ENCODE measurements around the gene TMEM125. TPM values are rescaled to one million over a fixed set of nuclear protein-coding genes. Genes with fewer than 3 reads are reported as not detected.

TMEM125 gene
- total RNA-seq, 1 experiment from 2014 or later, result not detected

DNA sequence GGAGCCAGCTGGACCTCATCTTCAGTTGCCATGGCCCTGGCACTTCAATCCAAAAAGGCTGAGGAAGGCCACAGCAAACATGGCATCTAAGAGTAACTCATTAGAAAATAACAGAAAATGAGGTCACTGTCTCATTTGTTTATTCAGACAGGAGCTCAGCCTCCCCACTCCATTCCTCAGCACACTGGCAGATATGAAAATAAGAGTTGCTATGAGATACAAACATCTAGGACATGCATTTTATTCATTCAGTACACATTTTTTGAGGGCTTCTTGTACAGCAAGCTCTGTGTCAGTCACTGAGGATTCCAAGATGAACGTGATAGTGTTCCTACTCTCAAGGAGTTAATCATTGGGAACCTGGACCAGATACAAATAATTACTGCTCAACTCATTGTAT lies 32.7 kb upstream of the TMEM125 start:
- Histone ChIP-seq H3K27ac (no peak overlapping the region), H3K36me3 (no peaks in the 10 kb centered on the region), H3K4me1 (no peaks in the 10 kb centered on the region), H3K27me3 (peaks cover 12% of the 10 kb centered on the region), H3K4me3 (no peak overlapping the region), H3K9me3 (replicated peaks) (no peaks in the 10 kb centered on the region)
- DNase-seq, result no peak

- Histone ChIP-seq H3K4me3 (no peak overlapping the region), H3K9me3 (replicated peaks) (no peaks in the 10 kb centered on the region), H3K4me1 (no peaks in the 10 kb centered on the region), H3K27me3 (peaks cover 12% of the 10 kb centered on the region), H3K27ac (no peak overlapping the region), H3K36me3 (no peaks in the 10 kb centered on the region)
- DNase-seq, result peak; percentile 39 to 67
These were observed 31.7 kb upstream of the TMEM125 start for GRCh38 chr1:43238085-43238484.

- no peaks in the 10 kb centered on the region for H3K36me3 ChIP-seq
- H3K4me3 ChIP-seq, result no peak overlapping the region
- peaks cover 12% of the 10 kb centered on the region for H3K27me3 ChIP-seq
- no peak overlapping the region for H3K27ac ChIP-seq
- no peaks in the 10 kb centered on the region for H3K4me1 ChIP-seq
- no peaks in the 10 kb centered on the region for H3K9me3 ChIP-seq (replicated peaks)
- no peak for DNase-seq
These were observed 30.8 kb upstream of the TMEM125 start for GRCh38 chr1:43238991-43239469.

DNA sequence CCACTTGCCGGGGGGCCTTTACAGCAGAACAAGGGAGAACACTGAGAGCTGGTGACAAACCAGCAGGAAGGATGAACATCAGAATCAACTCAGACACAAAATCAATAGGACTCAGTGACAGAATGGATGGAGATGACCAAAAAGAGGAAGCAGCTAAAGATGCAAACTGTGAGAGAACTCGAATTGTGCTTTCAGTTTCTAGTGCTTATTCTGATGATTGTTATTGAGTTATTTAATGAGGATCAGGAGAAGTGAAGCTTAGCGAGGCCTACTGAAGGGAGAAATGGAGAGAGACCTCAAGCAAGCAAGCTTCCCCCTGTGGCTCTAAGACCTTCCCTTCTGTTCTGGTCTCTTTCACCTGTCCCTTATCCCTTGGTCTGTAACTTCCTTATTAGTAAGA lies 30.3 kb upstream of the TMEM125 start:
- Histone ChIP-seq H3K36me3 (no peaks in the 10 kb centered on the region), H3K4me1 (no peaks in the 10 kb centered on the region), H3K27ac (no peak overlapping the region), H3K9me3 (replicated peaks) (no peaks in the 10 kb centered on the region), H3K27me3 (peaks cover 12% of the 10 kb centered on the region), H3K4me3 (no peak overlapping the region)
- no peak for DNase-seq

DNA sequence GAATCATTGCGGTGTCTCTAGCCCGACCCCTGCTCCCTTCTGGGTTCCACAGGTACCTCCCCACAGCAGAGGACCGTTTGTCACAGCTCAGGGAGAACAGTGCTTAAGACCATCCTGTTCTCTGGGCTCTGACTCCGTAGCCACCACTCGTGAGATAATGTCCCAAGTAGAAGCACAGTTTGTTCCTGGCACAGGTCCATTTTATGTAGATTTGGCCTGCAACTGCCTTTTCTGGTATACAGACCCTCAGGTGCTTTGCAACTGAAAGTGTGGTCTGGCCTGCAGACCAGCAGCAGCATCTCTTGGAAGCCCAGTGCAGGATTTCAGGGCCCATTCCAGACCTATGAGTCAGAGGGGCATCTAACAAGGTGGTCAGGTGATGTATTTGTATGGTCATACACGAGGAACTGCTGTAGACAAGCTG lies 28.4 kb upstream of the TMEM125 start:
- no peak overlapping the region for H3K4me3 ChIP-seq
- H3K36me3 ChIP-seq, result no peaks in the 10 kb centered on the region
- H3K27ac ChIP-seq, result no peak overlapping the region
- H3K27me3 ChIP-seq, result no peaks in the 10 kb centered on the region
- H3K4me1 ChIP-seq, result no peaks in the 10 kb centered on the region
- 0 out of 2 replicates have a peak, but pooled peaks cover 2% of the 10 kb centered on the region for H3K9me3 ChIP-seq (replicated peaks)
- no peak for DNase-seq

DNA sequence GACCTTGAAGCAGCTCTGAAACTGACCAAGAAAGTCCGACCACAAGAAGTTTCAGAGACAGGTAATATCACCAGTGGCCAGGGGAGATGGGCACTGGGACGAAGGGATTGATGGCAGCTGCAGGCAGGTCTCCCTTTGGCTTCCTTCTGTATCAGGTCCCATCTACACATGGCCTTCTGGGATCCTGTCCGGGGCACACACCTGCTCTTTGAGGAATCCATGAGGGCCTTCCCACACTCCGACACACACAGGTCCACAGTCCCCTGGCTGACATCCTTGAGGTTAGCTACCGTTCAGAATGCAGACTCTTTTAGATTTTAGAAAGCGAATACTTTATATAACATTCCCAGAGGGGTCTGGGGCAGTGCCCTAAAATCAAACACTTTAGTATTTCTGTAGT lies 26.5 kb upstream of the TMEM125 start:
- Histone ChIP-seq H3K27ac (no peak overlapping the region), H3K27me3 (no peaks in the 10 kb centered on the region), H3K4me1 (no peaks in the 10 kb centered on the region), H3K36me3 (no peaks in the 10 kb centered on the region), H3K9me3 (replicated peaks) (peaks cover 2% of the 10 kb centered on the region; the same call in 1 of the 2 replicates), H3K4me3 (no peak overlapping the region)
- DNase-seq, result no peak

DNA sequence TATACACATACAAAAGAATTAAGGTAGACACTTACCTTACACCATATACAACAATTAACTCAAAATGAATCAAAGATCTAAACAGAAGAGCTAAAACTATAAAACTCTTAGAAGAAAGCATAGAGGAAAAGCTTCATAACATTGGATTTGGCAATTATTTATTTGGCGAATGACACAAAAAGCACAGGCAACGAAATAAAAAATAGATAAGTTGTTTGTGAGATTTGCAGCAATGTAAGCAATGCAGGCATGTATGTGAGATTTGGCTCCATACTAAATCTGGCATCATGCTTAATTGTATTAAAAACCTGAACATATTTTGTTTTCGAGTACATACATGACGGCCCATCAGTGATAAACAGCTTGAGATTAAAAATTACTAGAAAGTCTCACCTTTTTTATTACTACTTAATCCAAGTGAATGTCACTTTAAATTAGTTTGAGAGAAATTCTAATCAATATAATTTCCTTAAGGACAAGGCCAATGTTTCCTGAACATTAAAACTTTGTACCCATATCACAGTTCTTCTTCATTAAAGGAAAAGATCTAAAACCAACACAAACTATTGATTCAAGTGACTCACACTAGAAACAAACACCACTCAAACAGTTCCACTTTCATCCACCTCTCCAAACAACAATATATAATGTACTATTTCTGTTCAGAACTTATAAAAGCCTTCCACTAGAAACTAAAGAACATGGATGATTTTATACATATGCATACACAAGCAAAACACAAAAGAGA lies 23.1 kb upstream of the TMEM125 start:
- Histone ChIP-seq H3K4me1 (no peaks in the 10 kb centered on the region), H3K27ac (no peak overlapping the region), H3K9me3 (replicated peaks) (peaks cover 2% of the 10 kb centered on the region; the same call in 1 of the 2 replicates), H3K27me3 (no peaks in the 10 kb centered on the region), H3K4me3 (no peak overlapping the region), H3K36me3 (no peaks in the 10 kb centered on the region)
- DNase-seq, result no peak

DNA sequence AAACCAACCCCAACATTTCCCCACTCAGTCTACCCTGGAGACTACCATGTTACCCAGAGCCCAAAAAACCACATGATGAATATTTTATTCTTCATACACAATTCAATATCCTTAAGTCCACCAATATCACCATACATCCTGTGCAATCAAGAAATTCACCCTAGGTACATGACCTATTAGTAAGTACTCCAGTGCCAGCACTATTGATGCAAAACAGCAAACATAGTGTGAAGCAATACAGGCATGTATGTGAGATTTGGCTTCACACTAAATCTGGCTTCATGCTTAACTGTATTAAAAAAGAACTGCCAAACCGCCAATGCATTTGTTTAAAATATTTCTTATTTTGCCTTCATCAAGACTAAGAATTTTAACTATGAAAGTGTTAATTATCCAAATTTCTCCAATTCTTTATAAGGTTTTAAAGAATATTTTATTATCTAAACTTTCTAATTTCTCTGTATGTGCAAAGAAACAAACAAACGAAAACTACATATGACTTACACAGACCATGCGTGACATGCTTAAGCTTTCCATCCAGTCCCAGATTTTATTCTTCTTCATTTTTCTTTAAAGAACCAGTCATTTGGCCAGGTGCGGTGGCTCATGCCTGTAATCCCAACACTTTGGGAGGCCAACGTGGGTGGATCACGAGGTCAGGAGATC lies 22.4 kb upstream of the TMEM125 start:
- peaks cover 2% of the 10 kb centered on the region; the same call in 1 of the 2 replicates for H3K9me3 ChIP-seq (replicated peaks)
- DNase-seq, result no peak
- H3K4me3 ChIP-seq, result no peak overlapping the region
- H3K27me3 ChIP-seq, result no peaks in the 10 kb centered on the region
- no peak overlapping the region for H3K27ac ChIP-seq
- no peaks in the 10 kb centered on the region for H3K36me3 ChIP-seq
- H3K4me1 ChIP-seq, result no peaks in the 10 kb centered on the region

DNA sequence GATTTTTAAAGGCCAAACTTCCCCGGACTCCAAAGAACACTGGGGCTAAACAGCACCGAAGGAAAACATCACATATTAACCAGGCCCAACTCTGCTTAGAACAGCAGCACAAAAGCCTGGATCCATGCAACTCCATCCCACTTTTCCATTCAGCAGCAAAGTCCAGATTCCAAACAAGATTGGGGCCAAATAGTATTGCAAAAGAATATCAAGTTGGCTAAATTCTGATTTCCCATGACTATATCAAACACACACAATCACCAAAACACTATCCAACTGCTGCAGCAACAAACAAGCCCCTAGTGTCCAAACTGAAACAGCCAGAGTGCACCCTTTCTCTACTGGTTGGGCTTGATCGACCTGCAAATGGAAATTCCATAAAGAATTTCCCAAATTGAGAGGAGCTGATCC lies 19.4 kb upstream of the TMEM125 start:
- DNase-seq, result no peak
- peaks cover 2% of the 10 kb centered on the region; the same call in 1 of the 2 replicates for H3K9me3 ChIP-seq (replicated peaks)
- no peaks in the 10 kb centered on the region for H3K27me3 ChIP-seq
- H3K4me1 ChIP-seq, result no peaks in the 10 kb centered on the region
- H3K4me3 ChIP-seq, result no peak overlapping the region
- no peaks in the 10 kb centered on the region for H3K36me3 ChIP-seq
- no peak overlapping the region for H3K27ac ChIP-seq

- Histone ChIP-seq H3K36me3 (no peaks in the 10 kb centered on the region), H3K4me1 (no peaks in the 10 kb centered on the region), H3K9me3 (replicated peaks) (no peaks in the 10 kb centered on the region; the same call in 1 of the 2 replicates), H3K4me3 (no peak overlapping the region), H3K27ac (no peak overlapping the region), H3K27me3 (0 out of 2 replicates have a peak, but pooled peaks cover 3% of the 10 kb centered on the region)
- DNase-seq, result no peak
These were observed 18.8 kb upstream of the TMEM125 start for GRCh38 chr1:43251024-43251423.

- H3K27me3 ChIP-seq, result 0 out of 2 replicates have a peak, but pooled peaks cover 3% of the 10 kb centered on the region
These were observed 17.6 kb upstream of the TMEM125 start for GRCh38 chr1:43252225-43252624.

GRCh38 chr1:43253173-43253572 lies 16.6 kb upstream of the TMEM125 start:
- Histone ChIP-seq H3K27me3 (0 out of 2 replicates have a peak, but pooled peaks cover 3% of the 10 kb centered on the region), H3K9me3 (replicated peaks) (no peaks in the 10 kb centered on the region), H3K27ac (no peak overlapping the region), H3K4me3 (no peak overlapping the region), H3K36me3 (no peaks in the 10 kb centered on the region), H3K4me1 (no peaks in the 10 kb centered on the region)
- no peak for DNase-seq

More at GRCh38 chr1:43252225-43252624, 17.6 kb upstream of the TMEM125 start:
- Histone ChIP-seq H3K9me3 (replicated peaks) (no peaks in the 10 kb centered on the region; the same call in 1 of the 2 replicates), H3K4me3 (no peak overlapping the region), H3K27ac (no peak overlapping the region), H3K4me1 (no peaks in the 10 kb centered on the region), H3K36me3 (no peaks in the 10 kb centered on the region)
- no peak for DNase-seq

DNA sequence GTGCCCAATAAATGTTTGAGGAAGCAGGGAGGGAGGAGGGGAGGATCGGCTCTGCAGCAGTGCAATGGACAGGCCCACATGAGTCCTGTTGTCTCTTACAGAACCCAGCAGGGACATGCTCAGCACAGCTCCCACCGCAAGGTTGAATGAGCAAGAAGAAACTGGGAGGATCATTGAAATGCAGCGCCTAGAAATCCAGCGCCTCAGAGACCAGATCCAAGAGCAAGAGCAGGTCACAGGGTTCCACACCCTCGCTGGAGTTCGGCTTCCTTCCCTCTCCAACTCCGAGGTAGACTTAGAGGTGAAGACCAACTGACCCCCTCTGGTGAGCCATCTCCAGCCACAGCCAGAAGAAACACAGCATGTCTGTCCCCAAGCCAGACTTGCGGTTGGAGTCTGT lies 15.9 kb upstream of the TMEM125 start:
- H3K4me3 ChIP-seq, result no peak overlapping the region
- no peaks in the 10 kb centered on the region for H3K9me3 ChIP-seq (replicated peaks)
- no peaks in the 10 kb centered on the region for H3K36me3 ChIP-seq
- no peak for DNase-seq
- 0 out of 2 replicates have a peak, but pooled peaks cover 3% of the 10 kb centered on the region for H3K27me3 ChIP-seq
- no peaks in the 10 kb centered on the region for H3K4me1 ChIP-seq
- no peak overlapping the region for H3K27ac ChIP-seq

GRCh38 chr1:43255438-43256210 lies 14.2 kb upstream of the TMEM125 start:
- DNase-seq, result no peak
- H3K27ac ChIP-seq, result no peak overlapping the region
- H3K36me3 ChIP-seq, result no peaks in the 10 kb centered on the region

More at GRCh38 chr1:43255438-43256210, 14.2 kb upstream of the TMEM125 start:
- Histone ChIP-seq H3K9me3 (replicated peaks) (no peaks in the 10 kb centered on the region; the same call in 1 of the 2 replicates), H3K27me3 (0 out of 2 replicates have a peak, but pooled peaks cover 3% of the 10 kb centered on the region), H3K4me3 (no peak overlapping the region), H3K4me1 (no peaks in the 10 kb centered on the region)

All from SJCRH30 (cell line).